IMR-90 (cell line): ENCODE measurements around the gene EIF5A2. TPM values are rescaled to one million over a fixed set of nuclear protein-coding genes. Genes with fewer than 3 reads are reported as not detected.

ENCODE experiments used
- CTCF ChIP-seq: conservative IDR thresholded peaks from 2 replicates; pipeline ENCODE4 v1.5.1; 2012; ENCODE audit warnings: mild to moderate bottlenecking, low read depth, low read length, improper control_type of control experiment
- MAZ ChIP-seq: IDR thresholded peaks from 2 replicates; pipeline ENCODE4 v1.6.1; 2012; ENCODE audit warnings: low read depth, mild to moderate bottlenecking, low read length, improper control_type of control experiment, moderate library complexity, borderline replicate concordance
- NFE2L2 ChIP-seq: fragments of 150-350 bp; IDR thresholded peaks from 2 replicates; pipeline ENCODE4 v1.6.1; 2016; ENCODE audit warnings: low read depth, mild to moderate bottlenecking, low read length
- RAD21 ChIP-seq: IDR thresholded peaks from 2 replicates; pipeline ENCODE4 v1.6.1; 2012; ENCODE audit warnings: low read length, improper control_type of control experiment
- polyA plus RNA-seq, 3 experiments: library from polyadenylated mRNA; depleted of rRNA; stranded (reverse); fragments of >200 nt; gene quantifications; 2 replicates each; pipeline ENCODE4 v1.2.3, GENCODE V29; 2012; ENCODE audit warnings: low replicate concordance in 1 of 3
- total RNA-seq: library from RNA; depleted of rRNA; stranded (reverse); fragments of >200 nt; gene quantifications from 2 replicates; pipeline ENCODE4 v1.2.3, GENCODE V29; 2012

EIF5A2 gene
- total and polyA plus RNA-seq, 2 of the 4 experiments (the other 2 are of a cell fraction), result 7.7 to 7.8 TPM

GRCh38 chr3:170867143-170867937 lies 41.1 kb downstream of the EIF5A2 start (continued):
- TF ChIP-seq CTCF (no peak), NFE2L2 (no peak), MAZ (no peak), RAD21 (no peak)
